OCI-LY7 (cell line): ENCODE results near the gene MALSU1.

Experiments used
- EZH2phosphoT487 ChIP-seq: fragments of 200-600 bp; sonication (generic); IDR thresholded peaks from 2 replicates; pipeline ENCODE4 v1.6.1; 2018; ENCODE audit warnings: low read depth, borderline replicate concordance, mild to moderate bottlenecking, mixed run types, antibody characterized with exemption, low read length, moderate library complexity, mixed read lengths
- TF ChIP-seq, protein P1 (sequence below): fragments of 200-600 bp; sonication (generic); conservative IDR thresholded peaks from 2 replicates; pipeline ENCODE4 v1.5.1; 2014; ENCODE audit warnings: mild to moderate bottlenecking, antibody characterized with exemption, low read length, moderate library complexity, mixed read lengths

GRCh38 chr7:23308754-23309153 is 9.6 kb downstream of the MALSU1 start:
- TF ChIP-seq, protein P1, sequence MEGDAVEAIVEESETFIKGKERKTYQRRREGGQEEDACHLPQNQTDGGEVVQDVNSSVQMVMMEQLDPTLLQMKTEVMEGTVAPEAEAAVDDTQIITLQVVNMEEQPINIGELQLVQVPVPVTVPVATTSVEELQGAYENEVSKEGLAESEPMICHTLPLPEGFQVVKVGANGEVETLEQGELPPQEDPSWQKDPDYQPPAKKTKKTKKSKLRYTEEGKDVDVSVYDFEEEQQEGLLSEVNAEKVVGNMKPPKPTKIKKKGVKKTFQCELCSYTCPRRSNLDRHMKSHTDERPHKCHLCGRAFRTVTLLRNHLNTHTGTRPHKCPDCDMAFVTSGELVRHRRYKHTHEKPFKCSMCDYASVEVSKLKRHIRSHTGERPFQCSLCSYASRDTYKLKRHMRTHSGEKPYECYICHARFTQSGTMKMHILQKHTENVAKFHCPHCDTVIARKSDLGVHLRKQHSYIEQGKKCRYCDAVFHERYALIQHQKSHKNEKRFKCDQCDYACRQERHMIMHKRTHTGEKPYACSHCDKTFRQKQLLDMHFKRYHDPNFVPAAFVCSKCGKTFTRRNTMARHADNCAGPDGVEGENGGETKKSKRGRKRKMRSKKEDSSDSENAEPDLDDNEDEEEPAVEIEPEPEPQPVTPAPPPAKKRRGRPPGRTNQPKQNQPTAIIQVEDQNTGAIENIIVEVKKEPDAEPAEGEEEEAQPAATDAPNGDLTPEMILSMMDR = no peak
- TF ChIP-seq EZH2phosphoT487 = no peak
